SH-SY5Y (cell line): ENCODE results near the gene FOXP1.

Source experiments
- GATA2 ChIP-seq: IDR thresholded peaks from 2 replicates; pipeline ENCODE4 v1.6.1; 2011; ENCODE audit warnings: mild to moderate bottlenecking, low read depth, low read length
- GATA3 ChIP-seq: IDR thresholded peaks from 2 replicates; pipeline ENCODE4 v1.6.1; 2011; ENCODE audit warnings: low read depth, mild to moderate bottlenecking, low read length, moderate library complexity

- TF ChIP-seq GATA2, result peak; percentile 96
- TF ChIP-seq GATA3, result peak; percentile 85
Measured at GRCh38 chr3:71166339-71167240, 416.9 kb downstream of the FOXP1 start.
